OCI-LY1 (cell line): ENCODE results near the gene MAD1L1.
"Not testable (repeated sequence)": the region's sequence is repeated elsewhere in the genome, so short reads cannot be mapped to it uniquely, and the experiment has no call there.

ENCODE experiments used
- CTCF ChIP-seq: fragments of 200-600 bp; sonication (generic), shearing (Covaris generic); IDR thresholded peaks from 2 replicates; pipeline ENCODE4 v1.5.1; 2017; ENCODE audit warnings: mild to moderate bottlenecking, antibody characterized with exemption, low read length, moderate library complexity, mixed read lengths
- EZH2 ChIP-seq: fragments of 200-600 bp; sonication (generic), shearing (Covaris generic); IDR thresholded peaks from 2 replicates; pipeline ENCODE4 v1.8.0; 2017; ENCODE audit warnings: borderline replicate concordance, mixed run types, mild to moderate bottlenecking, antibody characterized with exemption, low read length, moderate library complexity, mixed read lengths

- TF ChIP-seq CTCF, EZH2: not testable (repeated sequence)
These were observed 401.3 kb downstream of the MAD1L1 start for GRCh38 chr7:1831471-1831870.
